ENCODE results near the gene CRYBB3. TPM values are rescaled to one million over a fixed set of nuclear protein-coding genes. Genes with fewer than 3 reads are reported as not detected.
A peak's percentile ranks its signal among the peaks of the same experiment; 100 is the strongest.

The CRYBB3 gene
- total and polyA plus RNA-seq, 2 donors from 2014 or later = 5.3 TPM; not detected in 1

- Histone ChIP-seq H3K9ac (ENCODE audit: low read length in 3 of 3) (no peak overlapping the region), H3K4me1 (ENCODE audit: control insufficient read depth in 2 of 3, insufficient read depth in 2 of 3, low read depth in 1 of 3, low read length in 3 of 3) (no peaks in the 10 kb centered on the region), H3K9me3 (ENCODE audit: control insufficient read depth in 2 of 3, insufficient read depth in 1 of 3, low read length in 3 of 3) (no peaks in the 10 kb centered on the region), H3K4me3 (ENCODE audit: low read length in 3 of 3) (no peak overlapping the region), H3K27me3 (ENCODE audit: control insufficient read depth, insufficient read depth, low read length) (no peaks in the 10 kb centered on the region), H3K36me3 (ENCODE audit: control insufficient read depth in 2 of 3, insufficient read depth in 3 of 3, low read length in 3 of 3) (peaks cover 0 to 7% (median 2%) of the 10 kb centered on the region in 3 donors), H3K27ac (ENCODE audit: low read depth in 2 of 2, low read length in 2 of 2) (no peak overlapping the region)
- no peak for DNase-seq
- no peak for TF ChIP-seq CTCF (IDR thresholded peaks at IDR 0.05; ENCODE audit: borderline replicate concordance, extremely low read depth, insufficient read depth)
- no peak for FAIRE-seq
- intact Hi-C loops (cut with DNase I) = no loop called here
Observed at GRCh38 chr22:25167834-25168601, 31.6 kb upstream of the CRYBB3 start.

- no peaks in the 10 kb centered on the region for H3K9me3 ChIP-seq (ENCODE audit: control insufficient read depth in 2 of 3, insufficient read depth in 1 of 3, low read length in 3 of 3)
- DNase-seq = no peak
- H3K27me3 ChIP-seq (ENCODE audit: control insufficient read depth, insufficient read depth, low read length) = no peaks in the 10 kb centered on the region
- H3K4me3 ChIP-seq (ENCODE audit: low read length in 3 of 3) = no peak overlapping the region
- no peak for TF ChIP-seq CTCF (IDR thresholded peaks at IDR 0.05; ENCODE audit: borderline replicate concordance, extremely low read depth, insufficient read depth)
- intact Hi-C loops (cut with DNase I) = no loop called here
- H3K4me1 ChIP-seq (ENCODE audit: control insufficient read depth in 2 of 3, insufficient read depth in 2 of 3, low read depth in 1 of 3, low read length in 3 of 3) = no peaks in the 10 kb centered on the region
- H3K27ac ChIP-seq (ENCODE audit: low read depth in 2 of 2, low read length in 2 of 2) = peak overlapping the region in 1 of 2 donors; percentile 22
- no peak for FAIRE-seq
- H3K9ac ChIP-seq (ENCODE audit: low read length in 3 of 3) = no peak overlapping the region
- H3K36me3 ChIP-seq (ENCODE audit: control insufficient read depth in 2 of 3, insufficient read depth in 3 of 3, low read length in 3 of 3) = peaks cover 0 to 15% (median 6%) of the 10 kb centered on the region in 3 donors
Observed at GRCh38 chr22:25169278-25170031, 30.2 kb upstream of the CRYBB3 start.

GRCh38 chr22:25170426-25170980 is 29.2 kb upstream of the CRYBB3 start:
- Histone ChIP-seq H3K9ac (ENCODE audit: low read length in 3 of 3) (no peak overlapping the region), H3K4me1 (ENCODE audit: control insufficient read depth in 2 of 3, insufficient read depth in 2 of 3, low read depth in 1 of 3, low read length in 3 of 3) (no peaks in the 10 kb centered on the region), H3K36me3 (ENCODE audit: control insufficient read depth in 2 of 3, insufficient read depth in 3 of 3, low read length in 3 of 3) (peaks cover 0 to 26% (median 17%) of the 10 kb centered on the region in 3 donors), H3K27ac (ENCODE audit: low read depth in 2 of 2, low read length in 2 of 2) (peak overlapping the region in 1 of 2 donors; percentile 14), H3K4me3 (ENCODE audit: low read length in 3 of 3) (no peak overlapping the region), H3K27me3 (ENCODE audit: control insufficient read depth, insufficient read depth, low read length) (no peaks in the 10 kb centered on the region), H3K9me3 (ENCODE audit: control insufficient read depth in 2 of 3, insufficient read depth in 1 of 3, low read length in 3 of 3) (no peaks in the 10 kb centered on the region)
- no peak for FAIRE-seq
- no peak for TF ChIP-seq CTCF (IDR thresholded peaks at IDR 0.05; ENCODE audit: borderline replicate concordance, extremely low read depth, insufficient read depth)
- intact Hi-C loops (cut with DNase I) = no loop called here
- no peak for DNase-seq

Data from kidney (tissue), 14 donors.